A673 (cell line): Measurements from ENCODE around the gene APMAP. TPM values are rescaled to one million over a fixed set of nuclear protein-coding genes. Genes with fewer than 3 reads are reported as not detected.

ENCODE experiments used
- BruUV-seq: library from RNA; stranded (reverse); fragments of 400-500 nt; replicated peaks from 2 replicates; lab custom pipeline; 2021; lab: Mats Ljungman, UMichigan
- CTCF ChIA-PET: fragments of 300-600 bp; sonication (Branson Sonifier 250); formaldehyde crosslinking; loops from one replicate; lab custom pipeline; 2022; ENCODE audit warnings: antibody characterized with exemption; lab: Charles Lee
- POLR2A ChIA-PET: fragments of 300-600 bp; sonication (Branson Sonifier 250); formaldehyde crosslinking; loops from one replicate; lab custom pipeline; 2022; ENCODE audit warnings: antibody characterized with exemption; ENCODE audit not compliant: low non-redundant PET; lab: Charles Lee
- DNase-seq: peaks from one replicate; pipeline ENCODE4 v3.0.0-alpha.2; 2015; ENCODE audit warnings: low spot score
- H3K27ac ChIP-seq: fragments of 200-600 bp; sonication (generic); 2 replicates; pipeline ENCODE4 v1.5.1; 2016; ENCODE audit warnings: mixed run types, low read depth, mild to moderate bottlenecking, mixed read lengths, antibody characterized with exemption, low read length; ENCODE audit not compliant: poor library complexity, severe bottlenecking
- H3K27me3 ChIP-seq: fragments of 200-600 bp; sonication (generic); replicated peaks from 2 replicates; pipeline ENCODE4 v1.6.1; 2017; ENCODE audit warnings: mixed run types, low read depth, mild to moderate bottlenecking, mixed read lengths, antibody characterized with exemption, low read length; ENCODE audit not compliant: insufficient read depth, poor library complexity
- H3K36me3 ChIP-seq: fragments of 200-600 bp; sonication (generic); 2 replicates; pipeline ENCODE4 v1.6.1; 2016; ENCODE audit warnings: mixed run types, mild to moderate bottlenecking, mixed read lengths, antibody characterized with exemption, low read length; ENCODE audit not compliant: insufficient read depth, poor library complexity, severe bottlenecking
- H3K4me1 ChIP-seq: fragments of 200-600 bp; sonication (generic); 2 replicates; pipeline ENCODE4 v1.6.1; 2017; ENCODE audit warnings: mixed run types, mild to moderate bottlenecking, mixed read lengths, antibody characterized with exemption, low read length; ENCODE audit not compliant: insufficient read depth, poor library complexity, severe bottlenecking
- H3K4me3 ChIP-seq: fragments of 200-600 bp; sonication (generic); 2 replicates; pipeline ENCODE4 v1.5.1; 2016; ENCODE audit warnings: low read depth, mixed run types, mild to moderate bottlenecking, mixed read lengths, low read length; ENCODE audit not compliant: poor library complexity, severe bottlenecking
- H3K9me3 ChIP-seq: fragments of 200-600 bp; sonication (generic); 2 replicates; pipeline ENCODE4 v1.6.1; 2016; ENCODE audit warnings: mixed run types, low read depth, mild to moderate bottlenecking, mixed read lengths, antibody characterized with exemption, low read length; ENCODE audit not compliant: poor library complexity, severe bottlenecking
- CTCF ChIP-seq: fragments of 300-800, 200-600 bp; sonication (generic); conservative IDR thresholded peaks from 2 replicates; pipeline ENCODE4 v1.5.1; 2017; ENCODE audit warnings: low read depth, mild to moderate bottlenecking, antibody characterized with exemption, low read length, moderate library complexity, mixed read lengths
- EZH2 ChIP-seq: fragments of 200-600 bp; sonication (generic); IDR thresholded peaks from 2 replicates; pipeline ENCODE4 v1.6.1; 2017; ENCODE audit warnings: borderline replicate concordance, low read depth, mild to moderate bottlenecking, mixed read lengths, antibody characterized with exemption, low read length; ENCODE audit not compliant: poor library complexity, severe bottlenecking
- intact Hi-C: fragments of 100-400 bp; cut with micrococcal nuclease; formaldehyde crosslinking; loops from one replicate; pipeline ENCODE4 v1.10.0; 2022; ENCODE audit not compliant: unreplicated experiment
- total RNA-seq: library from RNA; stranded (reverse); gene quantifications from 2 replicates; pipeline ENCODE4 v1.2.3, GENCODE V29; 2021

APMAP gene
- total RNA-seq, 1 experiment from 2014 or later, result 70.3 TPM

DNA sequence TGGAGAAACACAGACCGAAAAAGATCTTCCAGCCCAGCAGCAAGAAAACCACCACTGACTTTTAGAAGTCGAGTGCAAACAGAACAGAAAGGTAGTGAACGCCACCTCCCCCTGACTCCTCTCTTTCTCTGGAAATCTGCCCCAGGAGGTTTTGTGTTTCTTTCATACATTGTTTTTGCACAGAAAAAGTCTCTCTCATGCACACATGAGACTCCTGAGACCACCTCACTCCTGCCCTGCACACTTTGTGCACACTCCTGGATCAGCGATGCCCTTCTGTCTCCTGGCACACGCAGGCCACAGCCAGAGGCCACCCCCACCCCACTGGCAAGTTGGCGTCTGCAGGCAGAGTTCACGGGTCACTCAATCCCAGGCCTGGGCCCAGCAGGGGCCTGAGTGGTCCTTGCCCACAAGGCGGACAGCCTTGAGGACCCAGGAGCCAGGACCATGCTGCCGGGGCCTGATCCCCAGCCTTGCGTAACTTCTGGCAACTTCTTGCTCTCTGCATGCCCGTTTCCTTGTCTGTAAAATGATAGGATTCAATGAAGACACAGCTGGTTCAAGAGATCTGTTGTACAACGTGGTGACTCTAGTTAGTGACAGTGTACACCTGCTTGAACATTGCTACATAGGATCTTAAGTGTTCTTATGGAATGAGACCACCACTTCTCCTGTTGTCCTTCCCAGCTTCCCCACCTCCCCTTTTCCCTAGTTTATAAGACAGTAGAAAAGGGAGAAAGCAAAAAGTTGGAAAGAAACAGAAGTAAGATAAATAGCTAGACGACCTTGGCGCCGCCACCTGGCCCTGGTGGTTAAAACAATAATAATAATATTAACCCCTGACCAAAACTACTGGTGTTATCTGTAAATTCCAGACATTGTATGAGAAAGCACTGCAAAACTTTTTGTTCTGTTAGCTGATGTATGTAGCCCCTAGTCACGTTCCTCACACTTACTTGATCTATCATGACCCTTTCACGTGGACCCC, 73.7 kb downstream of the APMAP start:
- no TSS peak for BruUV-seq
- CTCF ChIA-PET, result interaction anchor here (0.7 to 1.0 kb wide), 4 partner anchors 714 to 921 kb away, joined by 3 to 5 read pairs (median 3); no protein-coding TSS in a partner anchor

DNA sequence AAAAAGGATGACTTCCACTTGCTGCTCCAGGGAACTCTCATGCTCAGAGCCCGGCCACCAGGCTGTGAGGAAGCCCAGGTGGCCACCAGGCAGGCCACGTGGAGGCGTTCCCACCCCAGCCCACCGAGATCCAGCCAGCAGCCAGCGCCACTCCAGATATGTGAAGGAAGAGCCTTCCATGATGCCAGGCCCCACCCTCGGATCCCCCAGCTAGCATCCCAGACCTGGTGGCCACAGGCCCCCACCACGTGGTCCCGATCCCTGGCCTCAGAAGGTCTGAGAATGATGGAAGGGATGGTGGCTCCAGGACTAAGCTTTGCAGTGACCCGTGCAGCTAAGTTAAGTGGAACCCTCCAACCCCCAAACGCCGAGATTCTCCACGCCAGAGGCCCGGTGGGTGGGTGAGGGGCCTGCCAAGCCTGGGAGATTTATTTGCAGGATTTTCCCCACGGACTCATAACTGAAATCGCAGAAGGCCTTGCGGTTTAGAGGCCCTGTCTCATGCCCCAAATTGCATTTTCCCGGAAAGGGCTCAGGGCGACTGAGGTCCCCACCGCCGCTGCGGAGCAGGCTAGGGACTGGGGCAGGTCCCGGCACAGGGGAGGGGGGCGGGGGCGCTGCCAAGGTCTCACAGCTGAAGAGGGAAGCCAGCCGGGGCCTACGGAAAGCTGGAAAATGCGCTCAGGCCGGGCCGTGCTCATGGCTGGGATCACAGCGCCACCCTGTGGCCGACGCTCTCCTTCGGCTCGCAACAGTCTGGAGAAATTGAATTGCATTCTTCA, 74.6 kb downstream of the APMAP start:
- Histone ChIP-seq H3K36me3 (no peaks in the 10 kb centered on the region), H3K27ac (peak overlapping the region; percentile 41), H3K9me3 (no peaks in the 10 kb centered on the region), H3K4me3 (peak overlapping the region; percentile 12), H3K27me3 (no peaks in the 10 kb centered on the region), H3K4me1 (peaks cover 13% of the 10 kb centered on the region)
- TF ChIP-seq EZH2 (no peak), CTCF (peak; percentile 95)
- ChIA-PET CTCF (interaction anchor here (0.5 to 1.0 kb wide), 4 partner anchors 133 to 920 kb away, joined by 3 to 5 read pairs (median 4); no protein-coding TSS in a partner anchor), POLR2A (no interaction called here)
- BruUV-seq, result no TSS peak
- intact Hi-C loops, result loop anchor here (2.0 to 10.0 kb wide), 7 partner anchors 136 to 1029 kb away; no protein-coding TSS in a partner anchor
- DNase-seq, result peak; percentile 89

More for the DNA sequence above, 73.7 kb downstream of the APMAP start:
- no peaks in the 10 kb centered on the region for H3K27me3 ChIP-seq
- H3K27ac ChIP-seq, result peak overlapping the region; percentile 15
- H3K4me1 ChIP-seq, result peaks cover 13% of the 10 kb centered on the region
- DNase-seq, result no peak
- intact Hi-C loops, result loop anchor here (2.0 to 10.0 kb wide), 7 partner anchors 137 to 1030 kb away; no protein-coding TSS in a partner anchor
- POLR2A ChIA-PET, result no interaction called here
- H3K4me3 ChIP-seq, result no peak overlapping the region
- no peaks in the 10 kb centered on the region for H3K36me3 ChIP-seq
- H3K9me3 ChIP-seq, result no peaks in the 10 kb centered on the region
- no peak for TF ChIP-seq EZH2
- TF ChIP-seq CTCF, result no peak

- TF ChIP-seq EZH2 (no peak), CTCF (no peak)
- Histone ChIP-seq H3K27ac (no peak overlapping the region), H3K4me1 (peaks cover 13% of the 10 kb centered on the region), H3K36me3 (no peaks in the 10 kb centered on the region), H3K4me3 (no peak overlapping the region), H3K27me3 (no peaks in the 10 kb centered on the region), H3K9me3 (no peaks in the 10 kb centered on the region)
- intact Hi-C loops, result loop anchor here (5.0 to 10.0 kb wide), 4 partner anchors 135 to 882 kb away; no protein-coding TSS in a partner anchor
- no peak for DNase-seq
- BruUV-seq, result no TSS peak
- ChIA-PET POLR2A (no interaction called here), CTCF (no interaction called here)
Observed at GRCh38 chr20:24917056-24917455, 75.5 kb downstream of the APMAP start.
